Purkinje cell (primary cell): Measurements from ENCODE around the gene SCYL1. TPM values are rescaled to one million over a fixed set of nuclear protein-coding genes. Genes with fewer than 3 reads are reported as not detected.

Source experiments
- polyA plus RNA-seq: library from polyadenylated mRNA; unstranded; fragments of >200 nt; fragmentation: Nextera tagmentation; gene quantifications from 2 replicates; pipeline ENCODE4 v1.2.1, GENCODE V29; 2014

SCYL1 gene
- 17.9 and 24.7 TPM in 2 replicates for polyA plus RNA-seq

DNA sequence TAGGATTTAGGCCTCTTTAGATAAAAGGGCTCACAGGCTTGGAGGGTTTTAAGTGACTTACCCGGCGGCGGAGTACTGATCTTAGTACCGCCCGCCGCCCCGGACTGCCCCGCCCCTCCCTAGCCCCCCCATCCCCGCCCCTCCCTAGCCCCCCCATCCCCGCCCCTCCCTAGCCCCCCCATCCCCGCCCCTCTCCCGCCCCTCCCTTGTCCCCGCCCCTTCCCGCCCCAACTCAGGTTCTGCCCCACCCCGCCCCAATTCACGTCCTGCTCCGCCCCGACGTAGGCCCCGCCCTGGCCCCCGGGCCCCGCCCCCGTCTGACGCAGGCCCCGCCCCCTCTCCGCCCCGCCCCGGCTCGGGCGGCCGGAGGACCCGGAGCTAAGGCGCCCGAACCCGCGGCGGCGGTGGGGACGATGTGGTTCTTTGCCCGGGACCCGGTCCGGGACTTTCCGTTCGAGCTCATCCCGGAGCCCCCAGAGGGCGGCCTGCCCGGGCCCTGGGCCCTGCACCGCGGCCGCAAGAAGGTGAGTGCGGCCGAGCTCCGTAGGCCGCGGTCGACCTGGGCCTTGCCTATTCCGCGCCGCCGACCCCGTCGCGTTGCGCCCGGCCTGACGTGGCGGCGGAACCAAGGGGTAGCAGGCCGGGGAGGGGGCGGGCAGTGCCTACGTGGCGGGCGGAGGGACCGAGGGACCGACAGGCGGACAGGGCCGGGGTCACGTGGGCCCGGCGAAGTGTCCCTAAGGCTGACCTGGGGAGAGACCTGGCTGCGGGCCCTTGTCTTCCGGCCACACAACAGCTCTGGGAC, at the start of gene SCYL1:
TSS of gene SCYL1 (plus strand) at position 343 of the 805 bp plus-strand sequence. CDS start at position 414, 71 bp downstream.

GRCh38 chr11:65498977-65499712, 25.7 kb upstream of the SCYL1 start, which contains the start of gene MALAT1:
Gene MALAT1 (plus strand): TSS chr11:65499045.

GRCh38 chr11:65558002-65558929, 33.4 kb downstream of the SCYL1 start, which contains the start of gene LTBP3:
Gene LTBP3 (minus strand): TSS chr11:65558359. CDS start chr11:65557959, 400 bp downstream.

GRCh38 chr11:65569973-65570918, 45.4 kb downstream of the SCYL1 start, which contains the start of gene ZNRD2:
Gene ZNRD2 (plus strand): TSS chr11:65570477. CDS start chr11:65570492, 15 bp downstream.

GRCh38 chr11:65572356-65573051, 47.6 kb downstream of the SCYL1 start, which contains the start of gene FAM89B:
Gene FAM89B (plus strand): TSS chr11:65572538. CDS start chr11:65572670, 132 bp downstream.

DNA sequence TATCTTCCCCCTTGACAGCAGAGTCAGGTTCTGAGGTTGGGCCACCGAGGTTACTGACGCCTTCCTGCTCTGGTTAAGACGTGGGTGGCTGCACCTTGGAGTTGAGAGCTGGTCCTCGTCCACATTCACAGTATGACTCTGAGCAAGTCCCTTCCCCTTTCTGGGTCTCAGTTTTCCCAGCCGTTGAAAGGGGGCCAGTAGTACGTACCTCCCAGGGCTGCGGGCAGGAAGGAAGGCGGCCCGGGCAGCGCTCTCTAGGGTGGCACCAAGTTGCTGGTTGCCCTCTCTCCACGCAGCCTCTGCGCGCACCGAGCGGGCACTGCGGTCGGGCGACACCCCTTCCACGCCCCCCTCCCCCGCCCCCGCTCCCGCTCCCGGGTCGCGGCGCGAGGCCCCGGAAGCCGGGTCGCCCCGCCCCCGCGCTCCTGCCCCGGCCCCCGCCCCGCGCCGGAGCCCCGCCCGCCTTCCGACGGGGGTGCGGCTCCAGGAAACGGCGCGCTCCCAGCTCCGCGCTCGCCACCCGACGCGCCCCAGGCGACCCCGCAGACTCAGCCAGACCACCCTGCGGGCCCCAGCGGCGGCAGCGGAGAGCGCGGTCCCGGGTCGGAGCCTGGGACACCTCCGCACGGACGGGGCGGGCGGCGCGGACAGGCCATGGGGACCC, 50.8 kb downstream of the SCYL1 start, which contains the start of gene EHBP1L1:
TSS of gene EHBP1L1 (plus strand) at position 486 of the 664 bp plus-strand sequence. CDS start 250 bp downstream, outside the sequence.

Other genes with a start within 250 kb of the SCYL1 start
- gene CDC42EP2, start 210.2 kb upstream of the SCYL1 start, polyA plus RNA-seq, result 2.8 and 4.2 TPM in 2 replicates
- gene DPF2, start 191.2 kb upstream of the SCYL1 start, polyA plus RNA-seq, result 19.0 and 20.5 TPM in 2 replicates
- 1.7 and 1.8 TPM in 2 replicates for gene TIGD3, start 170.3 kb upstream of the SCYL1 start, polyA plus RNA-seq
- gene SLC25A45, start 142.4 kb upstream of the SCYL1 start, polyA plus RNA-seq, result 0.51 TPM in 1 of 2 replicates, not detected in the other
- gene FRMD8, start 138.4 kb upstream of the SCYL1 start, polyA plus RNA-seq, result 2.2 and 2.6 TPM in 2 replicates
- gene NEAT1, start 102.3 kb upstream of the SCYL1 start, polyA plus RNA-seq, result 65.7 and 70.6 TPM in 2 replicates
- 70,295 and 74,607 TPM in 2 replicates for gene MALAT1, start 26.0 kb upstream of the SCYL1 start, polyA plus RNA-seq
- gene LTBP3, start 33.3 kb downstream of the SCYL1 start, polyA plus RNA-seq, result 0.57 and 1.3 TPM in 2 replicates
- 9.2 and 18.7 TPM in 2 replicates for gene ZNRD2, start 45.4 kb downstream of the SCYL1 start, polyA plus RNA-seq
- gene FAM89B, start 47.5 kb downstream of the SCYL1 start, polyA plus RNA-seq, result 3.2 and 10.1 TPM in 2 replicates
- gene EHBP1L1, start 51.0 kb downstream of the SCYL1 start, polyA plus RNA-seq, result not detected in 2 replicates
- gene KCNK7, start 70.7 kb downstream of the SCYL1 start, polyA plus RNA-seq, result not detected in 2 replicates
- 0.78 and 1.7 TPM in 2 replicates for gene MAP3K11, start 89.1 kb downstream of the SCYL1 start, polyA plus RNA-seq
- 0.74 and 1.5 TPM in 2 replicates for gene PCNX3, start 90.7 kb downstream of the SCYL1 start, polyA plus RNA-seq
- gene SIPA1, start 113.0 kb downstream of the SCYL1 start, polyA plus RNA-seq, result not detected in 2 replicates
- 2.3 and 3.0 TPM in 2 replicates for gene RELA, start 137.8 kb downstream of the SCYL1 start, polyA plus RNA-seq
- 2.4 and 7.8 TPM in 2 replicates for gene KAT5, start 187.2 kb downstream of the SCYL1 start, polyA plus RNA-seq
- 6.6 and 13.0 TPM in 2 replicates for gene RNASEH2C, start 195.7 kb downstream of the SCYL1 start, polyA plus RNA-seq